K562 (cell line): ENCODE results near the gene YBX3. TPM values are rescaled to one million over a fixed set of nuclear protein-coding genes. Genes with fewer than 3 reads are reported as not detected.

Experiments
- ATAC-seq: fragments of 200-7000 bp; cut with Tn5 transposase; 3 replicates; pipeline ENCODE4 v1.9.1; 2020; ENCODE audit warnings: moderate library complexity
- BruUV-seq: library from RNA; stranded (reverse); fragments of 400-500 nt; replicated peaks from 2 replicates; lab custom pipeline; 2021; lab: Mats Ljungman, UMichigan
- CTCF ChIA-PET: fragments of 300-600 bp; formaldehyde crosslinking; extraction: SDS; loops from one replicate; lab custom pipeline; 2021; ENCODE audit warnings: low intra/inter-chr PET ratio; lab: Yijun Ruan, JAX
- POLR2A ChIA-PET: fragments of 300-600, 350-650 bp; sonication (Branson Sonifier 250); formaldehyde crosslinking; extraction: SDS; loops from one replicate; lab custom pipeline; 2021; ENCODE audit warnings: antibody characterized with exemption, inconsistent platforms; lab: Yijun Ruan, JAX
- DNase-seq, 4 experiments: peaks; one replicate each; pipeline versions ENCODE4 v3.0.0 to v3.0.0-alpha.2; 2011 to 2018; ENCODE audit warnings: low spot score in 3 of 4, mixed read lengths in 3 of 4; ENCODE audit errors: extremely low read depth in 1 of 4
- FAIRE-seq: peaks from 2 replicates; lab custom pipeline; 2011; peaks lifted over from hg19 to GRCh38; lab: Jason Lieb, UNC
- H2AFZ ChIP-seq: 2 replicates; pipeline ENCODE4 v1.6.0; 2011; ENCODE audit warnings: low read depth, low read length, control low read depth, inconsistent platforms
- H3K27ac ChIP-seq: fragments of 200-600 bp; 3 replicates; pipeline ENCODE4 v1.8.0; 2011; ENCODE audit warnings: low read depth, mild to moderate bottlenecking, control low read depth, inconsistent platforms, low read length, moderate library complexity, mixed read lengths; ENCODE audit errors: extremely low read depth
- H3K27me3 ChIP-seq, 2 experiments: fragments of 300-600 bp in 1 of 2; 2 replicates in 1 of 2; 3 replicates in 1 of 2; pipeline versions ENCODE4 v1.6.0 to v1.8.0; 2011; ENCODE audit warnings: inconsistent platforms in 2 of 2, low read length in 2 of 2, mild to moderate bottlenecking in 1 of 2, mixed read lengths in 1 of 2, moderate library complexity in 1 of 2; ENCODE audit not compliant: control insufficient read depth in 2 of 2, insufficient read depth in 2 of 2
- H3K36me3 ChIP-seq: fragments of 300-600 bp; 3 replicates; pipeline ENCODE4 v1.8.0; 2011; ENCODE audit warnings: mild to moderate bottlenecking, low read length, inconsistent platforms; ENCODE audit not compliant: control insufficient read depth, insufficient read depth
- H3K4me1 ChIP-seq, 2 experiments: fragments of 200-600 bp in 1 of 2; replicated peaks in 1 of 2; 2 replicates in 1 of 2; 3 replicates in 1 of 2; pipeline versions ENCODE4 v1.5.1 to v1.8.0; 2011; ENCODE audit warnings: inconsistent platforms in 2 of 2, low read length in 2 of 2, mild to moderate bottlenecking in 1 of 2, mixed read lengths in 1 of 2, moderate library complexity in 1 of 2; ENCODE audit not compliant: control insufficient read depth in 2 of 2, insufficient read depth in 2 of 2
- H3K4me2 ChIP-seq: 2 replicates; pipeline ENCODE4 v1.6.1; 2011; ENCODE audit warnings: low read length, control low read depth, inconsistent platforms, mixed read lengths; ENCODE audit not compliant: insufficient read depth
- H3K4me3 ChIP-seq: fragments of 200-600 bp; sonication (generic), shearing (Covaris generic); 2 replicates; pipeline ENCODE4 v1.5.1; 2016; ENCODE audit warnings: control low read depth, inconsistent platforms
- H3K79me2 ChIP-seq: fragments of 200-600 bp; 3 replicates; pipeline ENCODE4 v1.8.0; 2011; ENCODE audit warnings: low read length, inconsistent platforms; ENCODE audit not compliant: control insufficient read depth, insufficient read depth
- H3K9ac ChIP-seq, 2 experiments: 2 replicates each; pipeline versions ENCODE4 v1.6.0 to v1.6.1; 2011; ENCODE audit warnings: low read depth in 2 of 2, low read length in 2 of 2, control low read depth in 1 of 2, inconsistent platforms in 1 of 2, mild to moderate bottlenecking in 1 of 2, mixed read lengths in 1 of 2; ENCODE audit not compliant: insufficient read depth in 1 of 2
- H3K9me1 ChIP-seq: one replicate; pipeline ENCODE4 v1.6.0; 2011; ENCODE audit warnings: inconsistent platforms, mild to moderate bottlenecking, low read length, moderate library complexity; ENCODE audit not compliant: control insufficient read depth, insufficient read depth
- H3K9me3 ChIP-seq: replicated peaks from 2 replicates; pipeline ENCODE4 v1.5.1; 2011; ENCODE audit warnings: low read depth, low read length, inconsistent platforms; ENCODE audit not compliant: control insufficient read depth, insufficient read depth
- H4K20me1 ChIP-seq: replicated peaks from 2 replicates; pipeline ENCODE4 v1.6.1; 2011; ENCODE audit warnings: low read length, inconsistent platforms, mixed read lengths; ENCODE audit not compliant: control insufficient read depth, insufficient read depth
- ELF1 ChIP-seq: fragments of 200-800 bp; sonication (Bioruptor generic); IDR thresholded peaks from 2 replicates; pipeline ENCODE4 v1.6.1; 2016; ENCODE audit warnings: missing genetic modification characterization, missing compliant biosample characterization
- ETV1 ChIP-seq: fragments of 450-650 bp; conservative IDR thresholded peaks from 2 replicates; pipeline ENCODE4 v1.6.1; 2016; ENCODE audit warnings: missing genetic modification characterization, control low read depth, low read depth, missing compliant biosample characterization
- FOXM1 ChIP-seq, 2 experiments: fragments of 450-650 bp in 1 of 2; sonication (generic) in 1 of 2; formaldehyde crosslinking in 1 of 2; IDR thresholded peaks; 2 replicates each; pipeline versions ENCODE4 v1.6.1 to v1.9.0; 2017 to 2022; ENCODE audit warnings: low read depth in 2 of 2, mild to moderate bottlenecking in 2 of 2, missing genetic modification reagents in 1 of 2, moderate library complexity in 1 of 2
- HDGF ChIP-seq: fragments of 450-650 bp; IDR thresholded peaks from 2 replicates; pipeline ENCODE4 v1.6.1; 2016
- HMG20B ChIP-seq: fragments of 250-450 bp; sonication (Bioruptor Pico); IDR thresholded peaks from 2 replicates; pipeline ENCODE4 v1.5.0; 2021; ENCODE audit warnings: mild to moderate bottlenecking
- NR1H2 ChIP-seq: sonication (generic); formaldehyde crosslinking; IDR thresholded peaks from 2 replicates; pipeline ENCODE4 v1.4.0; 2020; ENCODE audit warnings: mild to moderate bottlenecking, missing genetic modification reagents
- SETDB1 ChIP-seq: IDR thresholded peaks from one replicate; pipeline ENCODE4 v1.6.1; 2012; ENCODE audit warnings: low read length, control low read depth, inconsistent platforms
- SREBF1 ChIP-seq: fragments of 150-350 bp; IDR thresholded peaks from 2 replicates; pipeline ENCODE4 v1.6.1; 2014; ENCODE audit warnings: antibody characterized with exemption, low read depth, low read length, borderline replicate concordance
- STAG1 ChIP-seq: sonication (generic); formaldehyde crosslinking; IDR thresholded peaks from 2 replicates; pipeline ENCODE4 v1.5.0; 2020; ENCODE audit warnings: missing genetic modification reagents, borderline replicate concordance
- WGBS: fragments of 100-300 bp; shearing (Covaris generic); methylation state at CpG from one replicate; pipeline ENCODE4 v1.1.6; 2016; ENCODE audit warnings: low coverage, mixed read lengths; ENCODE audit not compliant: insufficient coverage; ENCODE audit errors: missing lambda C conversion rate; 5-methylcytosine and 5-hydroxymethylcytosine counted together
- in situ Hi-C: fragments of 300-500 bp; cut with MboI; formaldehyde crosslinking; loops from 4 replicates; pipeline ENCODE4 v1.15.0; 2018; ENCODE audit warnings: inconsistent platforms, mixed read lengths
- intact Hi-C: fragments of 100-400 bp; cut with micrococcal nuclease; formaldehyde crosslinking; loops from 2 replicates; pipeline ENCODE4 v1.14.2; 2022
- polyA plus RNA-seq, 8 experiments: library from polyadenylated mRNA; depleted of rRNA in 4 of 8; stranded (reverse) in 5 of 8; unstranded in 3 of 8; fragments of >200 nt; fragmentation: Nextera tagmentation in 2 of 8; fragmentation: Illumina TruSeq in 1 of 8; extraction: Ambion mirVana in 2 of 8; extraction: Trizol in 1 of 8; gene quantifications; 2 replicates each; pipeline versions ENCODE4 v1.2.1 to v1.2.3, GENCODE V29; 2011 to 2014; ENCODE audit warnings: inconsistent platforms in 1 of 8, missing spikeins in 1 of 8
- total RNA-seq, 7 experiments: library from RNA; depleted of rRNA in 6 of 7; stranded (reverse); fragments of >200 nt in 6 of 7; fragmentation: Illumina TruSeq in 2 of 7; extraction: Trizol in 2 of 7; gene quantifications; 2 replicates each; pipeline versions ENCODE4 v1.2.1 to v1.2.3, GENCODE V29; 2011 to 2021; ENCODE audit warnings: low replicate concordance in 1 of 7
- TF ChIP-seq, protein P1 (sequence below), 3 experiments: fragments of 200-800 bp in 1 of 3; sonication (Bioruptor generic) in 1 of 3; sonication (generic) in 1 of 3; formaldehyde crosslinking in 1 of 3; IDR thresholded peaks; 2 replicates each; pipeline versions ENCODE4 v1.6.1 to v1.8.0; 2016 to 2022; ENCODE audit warnings: mild to moderate bottlenecking in 2 of 3, missing compliant biosample characterization in 2 of 3, missing genetic modification characterization in 2 of 3, missing genetic modification reagents in 1 of 3

Gene YBX3
- total and polyA plus RNA-seq, 9 of the 15 experiments (the other 6 are each of a cell fraction or from before 2014, with no cell fraction given): 47.0 to 239 (median 81.5) TPM

DNA sequence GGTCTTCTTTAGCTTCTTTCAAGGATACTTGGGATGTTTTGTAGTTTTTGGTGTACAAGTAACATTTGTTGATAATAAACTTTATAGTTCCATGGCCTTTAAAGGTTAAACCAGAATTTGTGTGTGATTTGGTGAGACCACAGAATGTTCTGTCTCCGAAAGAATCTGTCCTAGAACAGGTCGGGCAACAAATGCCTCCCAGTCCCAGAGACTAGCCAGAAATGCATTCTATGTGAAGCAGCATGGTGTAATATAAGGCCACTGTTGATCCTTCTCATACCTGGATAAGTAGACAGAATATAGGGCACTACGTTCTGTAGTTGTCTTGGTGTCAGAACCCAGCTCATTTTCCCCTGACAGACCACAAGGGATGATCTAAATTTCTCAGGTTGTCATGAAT, 59.3 kb downstream of the YBX3 start:
- no peaks in the 10 kb centered on the region for H3K4me1 ChIP-seq
- no peaks in the 10 kb centered on the region for H3K9me1 ChIP-seq
- H3K27ac ChIP-seq: no peak overlapping the region
- no peaks in the 10 kb centered on the region for H3K9me3 ChIP-seq
- no peak overlapping the region for H3K9ac ChIP-seq
- CTCF ChIA-PET: no interaction called here
- H3K4me2 ChIP-seq: no peak overlapping the region
- DNase-seq (no peak), ATAC-seq (no peak), FAIRE-seq (no peak)
- H4K20me1 ChIP-seq: no peaks in the 10 kb centered on the region
- POLR2A ChIA-PET: interaction anchor here (0.6 kb wide), 1 partner anchor 615 kb away, joined by 3 read pairs; no protein-coding TSS in a partner anchor
- BruUV-seq: no TSS peak
- WGBS: 27% methylated on average over 3 of the region's 3 CpGs
- in situ Hi-C loops: no loop called here
- TF ChIP-seq, protein P1, sequence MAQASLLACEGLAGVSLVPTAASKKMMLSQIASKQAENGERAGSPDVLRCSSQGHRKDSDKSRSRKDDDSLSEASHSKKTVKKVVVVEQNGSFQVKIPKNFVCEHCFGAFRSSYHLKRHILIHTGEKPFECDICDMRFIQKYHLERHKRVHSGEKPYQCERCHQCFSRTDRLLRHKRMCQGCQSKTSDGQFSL (CRISPR knock-in tag; IDR thresholded peaks at IDR 0.05): no peak
- TF ChIP-seq, protein P1 (tag; IDR thresholded peaks at IDR 0.05): no peak
- TF ChIP-seq FOXM1 (IDR thresholded peaks at IDR 0.05; ENCODE audit: low read depth) (no peak), FOXM1 (CRISPR knock-in tag; IDR thresholded peaks at IDR 0.05; ENCODE audit: low read depth) (no peak)
- H3K79me2 ChIP-seq: no peaks in the 10 kb centered on the region
- H2AFZ ChIP-seq: no peak overlapping the region
- no peak overlapping the region for H3K4me3 ChIP-seq
- H3K27me3 ChIP-seq: no peaks in the 10 kb centered on the region
- H3K36me3 ChIP-seq: no peaks in the 10 kb centered on the region
- intact Hi-C loops: no loop called here

DNA sequence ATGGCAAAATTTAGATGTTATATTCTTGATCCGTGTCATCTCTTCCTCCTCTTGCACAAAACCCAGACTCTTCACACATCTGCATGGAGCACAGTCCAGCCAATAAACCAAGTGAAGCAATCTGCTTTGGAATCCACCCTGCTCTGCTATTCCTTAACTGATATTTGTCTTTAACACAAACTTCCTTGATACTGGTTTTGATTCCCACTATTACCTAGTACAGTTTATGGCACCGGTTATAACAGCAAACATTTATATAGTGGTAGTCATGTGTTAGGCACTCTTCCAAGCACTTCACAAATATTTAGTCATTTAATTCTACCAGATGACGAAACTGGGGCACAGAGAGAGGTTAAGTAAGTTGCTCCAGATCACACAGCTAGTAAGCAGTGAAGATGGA, 61.8 kb downstream of the YBX3 start:
- 33% methylated on average over 3 of the region's 3 CpGs for WGBS
- POLR2A ChIA-PET: no interaction called here
- Histone ChIP-seq H3K79me2 (no peaks in the 10 kb centered on the region), H3K4me1 (no peaks in the 10 kb centered on the region), H3K9me3 (no peaks in the 10 kb centered on the region), H2AFZ (no peak overlapping the region), H3K27me3 (no peaks in the 10 kb centered on the region), H4K20me1 (no peaks in the 10 kb centered on the region), H3K4me3 (no peak overlapping the region), H3K36me3 (no peaks in the 10 kb centered on the region), H3K9ac (no peak overlapping the region), H3K4me2 (no peak overlapping the region), H3K9me1 (no peaks in the 10 kb centered on the region), H3K27ac (no peak overlapping the region)
- DNase-seq (no peak), FAIRE-seq (no peak), ATAC-seq (no peak)
- intact Hi-C loops (no loop called here), in situ Hi-C loops (no loop called here)
- CTCF ChIA-PET: no interaction called here
- no TSS peak for BruUV-seq
- TF ChIP-seq ETV1 (tag) (no peak), HMG20B (CRISPR knock-in tag) (no peak), SREBF1 (no peak), SETDB1 (no peak), ELF1 (tag) (no peak), STAG1 (CRISPR knock-in tag) (no peak), HDGF (no peak), NR1H2 (CRISPR knock-in tag) (no peak)
